ENCODE measurements around the gene FSTL5.
"Not testable (repeated sequence)": the region's sequence is repeated elsewhere in the genome, so short reads cannot be mapped to it uniquely, and the experiment has no call there.

DNA sequence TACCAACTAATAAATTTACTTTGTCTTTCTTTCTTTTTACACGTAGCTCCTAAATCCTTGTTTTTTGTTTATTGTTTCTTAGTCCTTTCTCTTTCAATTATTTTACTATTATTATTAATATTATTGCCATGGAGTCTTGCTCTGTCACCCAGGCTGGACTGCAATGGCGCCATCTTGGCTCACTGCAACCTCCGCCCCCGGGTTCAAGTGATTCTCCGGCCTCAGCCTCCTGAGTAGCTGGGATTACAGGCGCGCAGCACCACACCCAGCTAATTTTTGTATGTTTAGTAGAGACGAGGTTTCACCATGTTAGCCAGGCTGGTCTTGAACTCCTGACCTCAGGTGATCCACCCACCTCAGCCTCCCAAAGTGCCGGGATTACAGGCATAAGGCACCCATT lies 405.4 kb downstream of the FSTL5 start:
- not testable (repeated sequence) for TF ChIP-seq YY1 (IDR thresholded peaks at IDR 0.05; ENCODE audit: insufficient read depth, insufficient read length); ZNF274 (IDR thresholded peaks at IDR 0.05; ENCODE audit: low read depth, low read length); SUZ12 (IDR thresholded peaks at IDR 0.05; ENCODE audit: extremely low read depth, insufficient read depth, insufficient read length)
